Fibroblast of lung (primary cell): Measurements from ENCODE around the gene MMP20. TPM values are rescaled to one million over a fixed set of nuclear protein-coding genes. Genes with fewer than 3 reads are reported as not detected.
A peak's percentile ranks its signal among the peaks of the same experiment; 100 is the strongest.

Source experiments
- DNase-seq, 2 donors: peaks; one replicate each; pipeline versions ENCODE4 v3.0.0 to v3.0.0-alpha.2; 2010; ENCODE audit warnings: low read depth in 2 of 2
- H2AFZ ChIP-seq: 2 replicates; pipeline ENCODE4 v1.5.1; 2012; ENCODE audit warnings: low read length, control low read depth, inconsistent platforms
- H3K27ac ChIP-seq: 2 replicates; pipeline ENCODE4 v1.5.1; 2011; ENCODE audit warnings: low read length, control low read depth; ENCODE audit not compliant: insufficient read depth
- H3K27me3 ChIP-seq: 2 replicates; pipeline ENCODE4 v1.5.1; 2011; ENCODE audit warnings: mild to moderate bottlenecking, low read length; ENCODE audit not compliant: control insufficient read depth, insufficient read depth
- H3K36me3 ChIP-seq: 2 replicates; pipeline ENCODE4 v1.5.1; 2011; ENCODE audit warnings: low read length; ENCODE audit not compliant: control insufficient read depth, insufficient read depth
- H3K4me1 ChIP-seq: 2 replicates; pipeline ENCODE4 v1.5.1; 2011; ENCODE audit warnings: low read length; ENCODE audit not compliant: control insufficient read depth, insufficient read depth; ENCODE audit errors: extremely low read depth
- H3K4me2 ChIP-seq: 2 replicates; pipeline ENCODE4 v1.5.1; 2011; ENCODE audit warnings: low read length, control low read depth; ENCODE audit not compliant: insufficient read depth; ENCODE audit errors: extremely low read depth
- H3K4me3 ChIP-seq, 4 experiments: fragments of 200-600 bp in 1 of 4; sonication (generic) in 1 of 4; replicated peaks in 1 of 4; 2 replicates each; pipeline ENCODE4 v1.5.1; 2011 to 2016; ENCODE audit warnings: low read length in 4 of 4, low read depth in 3 of 4, mild to moderate bottlenecking in 3 of 4, control low read depth in 2 of 4, inconsistent platforms in 1 of 4, mixed read lengths in 1 of 4; ENCODE audit not compliant: insufficient read depth in 1 of 4; ENCODE audit errors: control extremely low read depth in 1 of 4
- H3K79me2 ChIP-seq: 2 replicates; pipeline ENCODE4 v1.5.1; 2012; ENCODE audit warnings: mild to moderate bottlenecking, low read length, inconsistent platforms; ENCODE audit not compliant: control insufficient read depth, insufficient read depth
- H3K9ac ChIP-seq: 2 replicates; pipeline ENCODE4 v1.5.1; 2011; ENCODE audit warnings: mild to moderate bottlenecking, low read length, control low read depth; ENCODE audit not compliant: insufficient read depth
- H3K9me3 ChIP-seq: 2 replicates; pipeline ENCODE4 v1.5.1; 2012; ENCODE audit warnings: low read depth, low read length; ENCODE audit not compliant: control insufficient read depth, insufficient read depth
- H4K20me1 ChIP-seq: 2 replicates; pipeline ENCODE4 v1.5.1; 2011; ENCODE audit warnings: low read length; ENCODE audit not compliant: control insufficient read depth, insufficient read depth; ENCODE audit errors: extremely low read depth
- EZH2 ChIP-seq: IDR thresholded peaks from 2 replicates; pipeline ENCODE4 v1.5.1; 2012; ENCODE audit warnings: low read length, control low read depth, mild to moderate bottlenecking; ENCODE audit errors: missing control alignments
- polyA plus RNA-seq, 2 donors: library from polyadenylated mRNA; depleted of rRNA in 1 of 2; stranded (reverse) in 1 of 2; unstranded in 1 of 2; fragments of >200 nt; gene quantifications; 2 replicates each; pipeline ENCODE4 v1.2.1, GENCODE V29; 2011 to 2012; ENCODE audit warnings: missing spikeins in 1 of 2
- total RNA-seq: library from RNA; depleted of rRNA; stranded (reverse); fragments of >200 nt; gene quantifications from 2 replicates; pipeline ENCODE4 v1.2.1, GENCODE V29; 2014
- TF ChIP-seq, protein P1 (sequence below), 2 donors: IDR thresholded peaks in 1 of 2; conservative IDR thresholded peaks in 1 of 2; 1 replicate in 1 of 2; 2 replicates in 1 of 2; pipeline ENCODE4 v1.5.1; 2011 to 2012; ENCODE audit warnings: low read length in 2 of 2, control low read depth in 1 of 2, inconsistent platforms in 1 of 2, low read depth in 1 of 2, mild to moderate bottlenecking in 1 of 2

The MMP20 gene
- total and polyA plus RNA-seq, 2 donors (not counting 1 experiment from before 2014, with no cell fraction given): not detected

DNA sequence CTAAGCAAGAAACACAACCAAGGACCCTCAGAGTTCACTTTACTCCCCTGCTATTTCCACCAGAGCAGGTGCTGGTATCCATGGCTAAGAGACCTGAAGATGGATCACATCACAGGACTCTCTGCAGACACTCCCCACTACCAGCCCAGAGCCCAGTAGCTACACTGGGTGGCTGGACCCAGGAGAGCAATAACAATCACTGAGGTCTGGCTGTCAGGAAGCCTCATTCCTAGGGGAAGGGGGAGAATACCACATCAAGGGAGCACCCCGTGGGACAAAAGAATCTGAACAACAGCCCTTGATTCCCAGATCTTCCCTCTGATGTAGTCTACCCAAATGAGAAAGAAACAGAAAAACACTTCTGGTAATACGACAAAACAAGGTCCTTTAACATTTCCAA lies 85.6 kb downstream of the MMP20 start:
- H3K4me3 ChIP-seq: no peak overlapping the region
- H4K20me1 ChIP-seq: no peaks in the 10 kb centered on the region
- H3K27me3 ChIP-seq: peaks cover 5% of the 10 kb centered on the region
- no peaks in the 10 kb centered on the region for H3K79me2 ChIP-seq
- H3K9me3 ChIP-seq: no peaks in the 10 kb centered on the region
- H3K4me2 ChIP-seq: no peak overlapping the region
- H3K4me1 ChIP-seq: no peaks in the 10 kb centered on the region
- H3K27ac ChIP-seq: no peak overlapping the region
- no peaks in the 10 kb centered on the region for H3K36me3 ChIP-seq
- TF ChIP-seq, protein P1, sequence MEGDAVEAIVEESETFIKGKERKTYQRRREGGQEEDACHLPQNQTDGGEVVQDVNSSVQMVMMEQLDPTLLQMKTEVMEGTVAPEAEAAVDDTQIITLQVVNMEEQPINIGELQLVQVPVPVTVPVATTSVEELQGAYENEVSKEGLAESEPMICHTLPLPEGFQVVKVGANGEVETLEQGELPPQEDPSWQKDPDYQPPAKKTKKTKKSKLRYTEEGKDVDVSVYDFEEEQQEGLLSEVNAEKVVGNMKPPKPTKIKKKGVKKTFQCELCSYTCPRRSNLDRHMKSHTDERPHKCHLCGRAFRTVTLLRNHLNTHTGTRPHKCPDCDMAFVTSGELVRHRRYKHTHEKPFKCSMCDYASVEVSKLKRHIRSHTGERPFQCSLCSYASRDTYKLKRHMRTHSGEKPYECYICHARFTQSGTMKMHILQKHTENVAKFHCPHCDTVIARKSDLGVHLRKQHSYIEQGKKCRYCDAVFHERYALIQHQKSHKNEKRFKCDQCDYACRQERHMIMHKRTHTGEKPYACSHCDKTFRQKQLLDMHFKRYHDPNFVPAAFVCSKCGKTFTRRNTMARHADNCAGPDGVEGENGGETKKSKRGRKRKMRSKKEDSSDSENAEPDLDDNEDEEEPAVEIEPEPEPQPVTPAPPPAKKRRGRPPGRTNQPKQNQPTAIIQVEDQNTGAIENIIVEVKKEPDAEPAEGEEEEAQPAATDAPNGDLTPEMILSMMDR (conservative IDR thresholded peaks at IDR 0.05 in 1 of 2, IDR thresholded peaks at IDR 0.05 in 1 of 2; ENCODE audit: low read depth in 1 of 2, low read length in 2 of 2): no peak
- TF ChIP-seq EZH2: no peak
- no peak overlapping the region for H3K9ac ChIP-seq
- no peak for DNase-seq
- no peak overlapping the region for H2AFZ ChIP-seq

DNA sequence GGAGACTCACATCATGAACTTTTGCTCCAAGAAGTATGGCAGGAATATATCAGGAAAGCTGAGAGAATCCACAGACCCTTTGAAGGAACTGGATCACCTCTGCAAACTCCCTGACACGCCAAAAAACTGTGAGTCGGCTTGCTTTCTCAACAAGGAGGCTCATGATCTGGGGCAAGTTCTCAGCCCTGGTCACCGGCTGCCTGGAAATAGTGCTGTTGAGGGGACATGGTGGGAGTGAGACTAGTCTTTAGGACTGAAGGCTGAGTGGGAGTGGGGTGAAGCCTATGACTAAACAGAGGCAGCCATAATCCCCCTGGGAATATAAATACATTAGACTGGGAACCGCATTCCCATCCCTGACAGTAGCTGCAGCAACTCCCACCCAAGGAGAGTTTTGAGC lies 86.2 kb downstream of the MMP20 start:
- H3K27me3 ChIP-seq: peaks cover 5% of the 10 kb centered on the region
- no peak for DNase-seq
- no peak overlapping the region for H3K4me3 ChIP-seq
- no peaks in the 10 kb centered on the region for H3K79me2 ChIP-seq
- no peak overlapping the region for H2AFZ ChIP-seq
- H3K4me1 ChIP-seq: no peaks in the 10 kb centered on the region
- no peaks in the 10 kb centered on the region for H4K20me1 ChIP-seq
- H3K9ac ChIP-seq: no peak overlapping the region
- H3K9me3 ChIP-seq: no peaks in the 10 kb centered on the region
- TF ChIP-seq, protein P1 (conservative IDR thresholded peaks at IDR 0.05 in 1 of 2, IDR thresholded peaks at IDR 0.05 in 1 of 2; ENCODE audit: low read depth in 1 of 2, low read length in 2 of 2): no peak
- no peak for TF ChIP-seq EZH2
- H3K36me3 ChIP-seq: no peaks in the 10 kb centered on the region
- H3K27ac ChIP-seq: no peak overlapping the region
- H3K4me2 ChIP-seq: no peak overlapping the region

- Histone ChIP-seq H2AFZ (no peak overlapping the region), H3K9me3 (no peaks in the 10 kb centered on the region), H3K4me2 (no peak overlapping the region), H3K27ac (no peak overlapping the region), H3K9ac (no peak overlapping the region), H3K36me3 (no peaks in the 10 kb centered on the region), H3K4me1 (no peaks in the 10 kb centered on the region), H3K4me3 (no peak overlapping the region), H3K27me3 (peaks cover 3% of the 10 kb centered on the region), H4K20me1 (no peaks in the 10 kb centered on the region), H3K79me2 (no peaks in the 10 kb centered on the region)
- TF ChIP-seq, protein P1 (conservative IDR thresholded peaks at IDR 0.05 in 1 of 2, IDR thresholded peaks at IDR 0.05 in 1 of 2; ENCODE audit: low read depth in 1 of 2, low read length in 2 of 2): peak in 1 of 2 donors; percentile 3
- no peak for TF ChIP-seq EZH2
- no peak for DNase-seq
Observed at GRCh38 chr11:102534261-102534872, 90.8 kb downstream of the MMP20 start.
